GM18502 (cell line): Measurements from ENCODE around the gene ALLC.
"Not testable (repeated sequence)": the region's sequence is repeated elsewhere in the genome, so short reads cannot be mapped to it uniquely, and the experiment has no call there.

Source experiments
- ATAC-seq: cut with Tn5 transposase; IDR thresholded peaks from one replicate; pipeline ENCODE4 v1.9.1; 2021; ENCODE audit warnings: mild to moderate bottlenecking; ENCODE audit not compliant: unreplicated experiment, poor library complexity

ALLC gene

GRCh38 chr2:3652896-3653625 is 4.9 kb upstream of the ALLC start:
- no peak for ATAC-seq

- no peak for ATAC-seq
Measured at GRCh38 chr2:3654011-3654410, 4.0 kb upstream of the ALLC start.

DNA sequence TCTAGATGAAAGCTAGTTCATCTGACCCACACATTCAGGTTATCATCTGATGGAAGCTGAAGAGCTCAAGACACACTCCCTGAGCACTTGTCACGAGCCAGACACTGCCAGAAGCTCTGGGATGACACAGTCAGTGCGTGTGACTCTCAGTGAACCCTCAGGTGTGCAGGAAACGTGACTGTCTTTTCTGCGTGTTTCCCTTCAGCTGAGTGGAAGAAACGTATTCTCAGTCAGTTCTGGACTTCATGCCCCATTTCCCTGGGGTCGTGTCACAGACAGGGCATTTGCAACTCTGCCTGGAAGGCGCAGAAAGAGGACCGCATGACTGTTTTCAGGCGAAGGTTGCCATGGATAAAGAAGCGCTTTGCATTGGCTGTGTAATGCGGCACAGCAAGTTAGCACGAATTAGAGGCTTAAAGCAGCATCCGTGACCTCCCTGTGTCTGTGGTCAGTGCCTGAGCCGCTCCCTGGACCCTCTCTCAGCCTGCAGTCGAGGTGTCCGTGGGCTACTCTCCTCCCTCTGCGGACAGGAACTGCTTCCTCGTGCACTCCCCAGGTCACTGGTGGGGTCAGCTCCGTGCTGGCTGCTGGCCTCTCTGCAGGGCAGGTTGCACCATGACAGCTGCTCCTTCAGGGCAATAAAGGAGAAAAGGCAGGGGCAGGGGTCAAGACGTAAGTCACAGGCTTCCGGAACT is 3.3 kb upstream of the ALLC start:
- ATAC-seq, result no peak

- ATAC-seq, result no peak
Measured at GRCh38 chr2:3655871-3656761, 1.9 kb upstream of the ALLC start.

- no peak for ATAC-seq
Measured at GRCh38 chr2:3656762-3657721, 958 bp upstream of the ALLC start.

DNA sequence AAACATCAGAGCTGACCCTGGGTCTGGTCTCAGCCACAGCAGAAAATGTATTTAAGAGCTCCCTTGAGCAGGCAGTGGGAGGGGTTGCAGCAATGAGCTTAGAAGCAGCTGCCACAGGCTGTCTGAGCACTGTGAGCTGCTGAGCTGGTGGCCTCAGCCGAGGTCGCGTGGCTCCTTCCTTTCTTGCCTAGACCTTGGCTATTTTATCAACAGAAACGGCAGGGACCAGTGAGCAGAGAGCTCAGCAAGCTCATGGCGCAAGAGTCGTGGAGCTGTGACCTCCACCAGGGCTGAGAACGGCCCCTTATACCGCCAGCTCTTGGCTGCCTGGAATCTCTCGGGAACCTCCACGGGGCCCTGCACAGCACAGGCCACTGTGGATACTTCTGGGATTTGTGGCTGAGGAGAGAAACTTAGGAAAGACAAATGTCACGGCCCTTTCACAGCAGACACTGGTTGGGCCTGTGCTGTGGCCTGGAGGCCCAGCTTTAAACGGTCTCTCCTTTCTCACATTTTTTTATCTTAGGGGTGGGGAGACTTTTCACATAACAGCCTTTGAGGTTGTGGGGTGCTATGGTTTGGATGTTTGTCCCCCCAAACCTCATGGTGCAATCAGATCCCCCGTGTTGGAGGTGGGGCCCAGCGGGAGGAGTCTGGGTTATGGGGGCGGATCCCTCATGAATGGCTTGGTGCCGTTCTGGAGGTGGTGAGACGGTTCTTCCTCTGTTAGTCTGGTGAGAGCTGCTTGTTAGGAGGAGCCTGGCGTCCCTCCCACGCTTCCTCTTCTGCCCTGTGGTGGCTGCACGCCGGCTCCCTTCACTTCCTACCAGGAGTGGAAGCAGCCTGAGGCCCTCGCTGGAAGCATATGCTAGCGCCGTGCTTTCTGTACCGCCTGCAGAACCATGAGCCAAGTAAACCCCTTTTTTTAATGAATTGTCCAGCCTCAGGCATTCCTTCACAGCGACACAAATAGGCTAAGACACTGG is 1.7 kb downstream of the ALLC start:
- ATAC-seq, result no peak

DNA sequence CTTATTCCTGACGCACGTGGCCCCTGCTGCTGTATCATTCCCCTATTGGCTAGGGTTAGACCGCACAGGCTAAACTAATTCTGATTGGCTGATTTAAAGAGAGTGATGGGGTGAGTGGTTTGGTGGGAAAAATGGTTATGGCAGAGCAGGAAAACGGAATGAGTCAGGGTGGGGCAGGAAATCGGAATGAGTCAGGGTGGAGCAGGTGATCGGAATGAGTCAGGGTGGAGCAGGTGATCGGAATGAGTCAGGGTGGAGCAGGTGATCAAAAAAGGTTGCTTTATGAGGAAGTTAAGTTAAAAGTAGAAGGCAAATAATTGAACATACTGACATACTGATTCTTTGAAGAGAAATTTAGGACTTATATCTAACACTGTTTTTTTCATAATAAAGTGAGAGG is 2.6 kb downstream of the ALLC start:
- not testable (repeated sequence) for ATAC-seq

DNA sequence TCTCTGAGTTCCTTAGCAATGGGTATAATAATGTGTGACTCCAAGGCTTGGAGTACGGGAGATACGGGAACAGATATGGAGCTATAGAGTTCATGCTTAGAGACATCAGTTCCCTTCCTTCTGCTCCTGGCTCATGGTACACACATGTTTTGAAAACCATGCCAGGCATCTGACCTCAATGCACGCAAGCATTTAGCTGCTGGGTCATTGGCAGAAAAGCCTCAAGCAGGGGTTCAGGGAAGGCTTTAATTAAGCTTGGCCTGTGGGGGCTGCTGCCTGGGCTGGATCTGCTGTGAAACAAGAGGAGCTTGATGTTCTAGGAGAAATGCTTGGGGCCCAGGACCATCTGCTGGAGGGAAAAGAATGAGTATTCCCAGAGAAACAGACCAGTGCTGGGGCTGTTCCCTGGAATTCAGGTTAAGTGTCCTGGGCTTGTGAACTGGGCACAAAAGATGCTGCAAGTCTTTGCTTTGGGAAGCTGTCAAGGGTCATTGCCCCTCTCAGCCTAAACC is 3.2 kb downstream of the ALLC start:
- ATAC-seq, result no peak

- ATAC-seq, result no peak
Measured at GRCh38 chr2:3662239-3662638, 4.2 kb downstream of the ALLC start.

DNA sequence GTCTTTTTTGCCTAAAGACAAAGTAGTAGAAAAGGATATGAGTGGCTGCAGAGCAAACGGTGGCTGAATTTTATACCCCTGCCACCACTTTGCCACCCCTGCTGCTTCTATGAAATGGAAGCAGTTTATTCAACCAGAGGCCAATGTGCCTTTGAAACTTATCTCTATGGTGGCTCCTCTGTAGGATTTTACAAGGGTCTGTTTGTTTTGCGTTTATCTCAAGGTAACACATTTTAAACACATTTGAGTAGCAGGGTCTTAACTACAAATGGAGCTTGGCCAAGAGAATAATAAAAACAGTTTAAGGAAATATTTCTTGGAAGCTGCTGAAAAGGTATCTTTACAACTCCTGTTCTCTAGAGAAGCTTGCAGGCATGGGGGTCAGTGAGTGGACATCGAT is 6.1 kb downstream of the ALLC start:
- no peak for ATAC-seq

DNA sequence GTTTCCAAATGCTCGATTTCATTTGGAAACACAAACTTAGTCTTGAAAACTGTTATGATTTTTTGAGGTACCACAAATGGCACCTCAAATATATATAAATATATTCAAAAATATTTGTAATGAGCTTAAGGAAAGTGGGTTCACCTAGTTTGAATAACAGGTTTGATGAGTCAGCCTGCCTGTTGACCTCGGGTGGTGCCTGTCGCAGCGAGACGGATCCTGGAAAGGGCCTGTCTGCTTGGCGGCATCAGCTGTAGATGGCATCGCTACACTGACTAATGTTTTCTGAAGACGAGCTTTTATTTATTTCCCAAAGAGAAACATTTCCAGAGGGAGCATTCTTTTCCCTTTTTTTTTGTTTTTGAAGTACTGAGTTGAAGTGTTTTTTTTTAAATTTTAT is 6.9 kb downstream of the ALLC start:
- ATAC-seq, result no peak

- ATAC-seq, result no peak
Measured at GRCh38 chr2:3665886-3666612, 8.0 kb downstream of the ALLC start.

GRCh38 chr2:3666613-3666975 is 8.6 kb downstream of the ALLC start:
- ATAC-seq, result no peak

DNA sequence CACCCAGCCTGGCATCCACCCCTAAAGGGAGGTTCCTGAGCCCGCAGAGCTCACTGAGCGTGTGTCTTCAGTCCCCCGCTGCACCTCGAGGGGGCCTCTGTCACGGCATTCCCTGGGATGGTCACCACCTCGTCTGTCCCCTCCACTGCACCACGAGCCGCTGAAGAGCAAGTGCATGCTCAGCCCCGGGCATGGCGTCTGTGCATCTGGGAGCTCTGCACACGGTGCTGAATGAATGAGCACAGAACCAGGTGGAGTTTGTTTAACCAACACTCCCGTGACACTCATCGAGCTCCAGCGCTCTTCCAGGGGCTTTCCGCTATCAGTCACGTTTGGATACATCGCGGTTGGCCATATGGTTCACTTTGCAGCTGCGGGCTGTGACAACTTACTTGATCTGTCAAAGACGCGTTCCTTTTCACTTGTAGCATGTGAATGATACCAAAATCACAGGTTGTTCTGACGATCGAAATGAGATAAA is 9.2 kb downstream of the ALLC start:
- peak; percentile 63 for ATAC-seq

DNA sequence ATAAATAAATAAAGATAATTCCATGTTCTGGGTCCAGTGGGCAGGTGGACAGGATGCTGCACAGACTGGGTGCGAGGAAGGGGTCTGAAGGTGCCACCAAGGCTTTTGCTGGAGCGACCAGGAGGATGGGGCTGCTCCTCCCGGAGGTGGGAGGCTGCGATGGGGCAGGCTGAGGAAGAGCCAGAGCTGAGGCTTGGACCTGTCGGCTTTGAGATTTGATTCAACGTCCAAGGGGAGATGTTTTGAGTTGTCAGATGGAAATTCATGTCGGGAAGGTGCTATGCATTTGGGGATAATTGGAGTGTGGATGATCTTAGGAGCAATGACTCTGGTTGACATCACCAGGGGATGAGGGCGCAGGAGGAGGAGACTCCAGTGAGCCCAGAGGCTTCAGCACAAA is 11.7 kb downstream of the ALLC start:
- no peak for ATAC-seq

DNA sequence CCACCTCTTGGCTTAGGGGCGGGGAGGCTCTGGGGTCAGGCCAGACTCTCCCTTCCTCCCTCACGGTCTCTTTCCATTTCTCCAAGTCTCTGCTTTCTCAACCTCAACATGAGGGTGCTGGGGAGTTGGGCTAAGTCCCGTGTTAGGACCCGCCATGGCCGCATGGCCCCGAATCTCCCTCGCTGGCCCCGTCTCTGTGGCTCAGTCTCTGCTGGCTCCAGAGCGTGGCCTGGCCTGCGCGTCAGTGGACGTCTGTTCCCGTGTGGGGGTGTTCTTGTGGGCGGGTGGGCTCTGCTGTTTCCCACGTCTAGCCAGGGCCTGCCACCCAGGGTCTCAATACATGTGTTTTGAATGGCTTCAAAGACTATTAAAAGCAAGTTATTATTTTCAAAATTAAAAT is 12.4 kb downstream of the ALLC start:
- no peak for ATAC-seq

GRCh38 chr2:3670941-3671340 is 12.9 kb downstream of the ALLC start:
- no peak for ATAC-seq
